Measurements from ENCODE around the gene COL27A1. TPM values are rescaled to one million over a fixed set of nuclear protein-coding genes. Genes with fewer than 3 reads are reported as not detected.
A peak's percentile ranks its signal among the peaks of the same experiment; 100 is the strongest.

Gene COL27A1
- total and polyA plus RNA-seq, 7 donors, result 1.4 to 13.3 (median 4.3) TPM

DNA sequence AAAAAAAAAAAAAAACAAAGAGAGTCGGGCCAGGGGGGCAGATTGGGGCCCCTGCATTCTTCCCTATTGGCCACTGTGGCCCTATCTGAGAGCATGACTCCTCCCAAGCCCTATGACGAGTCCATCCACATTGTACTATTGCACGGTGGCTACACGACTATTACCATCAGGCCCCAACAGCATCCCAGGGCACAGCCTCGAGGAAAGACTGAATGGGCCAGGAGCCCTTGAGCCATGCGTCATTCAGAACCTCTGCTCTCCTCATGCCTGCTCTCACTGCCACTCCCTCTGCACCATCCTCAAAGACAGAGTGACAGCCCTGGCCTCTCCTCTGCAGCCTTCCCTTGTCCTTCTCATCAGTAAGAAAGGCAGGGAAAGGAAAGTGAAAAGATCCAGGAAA lies 147.4 kb downstream of the COL27A1 start:
- H3K36me3 ChIP-seq, result peaks cover 0 to 12% (median 3%) of the 10 kb centered on the region in 4 donors
- intact Hi-C loops (cut with DNase I), result no loop called here
- 73 to 78% methylated on average over 6 of the region's 6 CpGs for WGBS, 2 donors
- peak; percentile 22 for DNase-seq
- H3K27ac ChIP-seq, result no peak overlapping the region
- no peak overlapping the region for H3K4me3 ChIP-seq
- H3K4me1 ChIP-seq, result peaks cover 0 to 6% (median 3%) of the 10 kb centered on the region in 4 donors
- H3K9me3 ChIP-seq, result no peaks in the 10 kb centered on the region
- no peaks in the 10 kb centered on the region for H3K27me3 ChIP-seq
- TF ChIP-seq EP300 (IDR thresholded peaks at IDR 0.05) (no peak), POLR2AphosphoS5 (IDR thresholded peaks at IDR 0.05) (no peak), POLR2A (IDR thresholded peaks at IDR 0.05) (no peak)
- TF ChIP-seq, protein P1, sequence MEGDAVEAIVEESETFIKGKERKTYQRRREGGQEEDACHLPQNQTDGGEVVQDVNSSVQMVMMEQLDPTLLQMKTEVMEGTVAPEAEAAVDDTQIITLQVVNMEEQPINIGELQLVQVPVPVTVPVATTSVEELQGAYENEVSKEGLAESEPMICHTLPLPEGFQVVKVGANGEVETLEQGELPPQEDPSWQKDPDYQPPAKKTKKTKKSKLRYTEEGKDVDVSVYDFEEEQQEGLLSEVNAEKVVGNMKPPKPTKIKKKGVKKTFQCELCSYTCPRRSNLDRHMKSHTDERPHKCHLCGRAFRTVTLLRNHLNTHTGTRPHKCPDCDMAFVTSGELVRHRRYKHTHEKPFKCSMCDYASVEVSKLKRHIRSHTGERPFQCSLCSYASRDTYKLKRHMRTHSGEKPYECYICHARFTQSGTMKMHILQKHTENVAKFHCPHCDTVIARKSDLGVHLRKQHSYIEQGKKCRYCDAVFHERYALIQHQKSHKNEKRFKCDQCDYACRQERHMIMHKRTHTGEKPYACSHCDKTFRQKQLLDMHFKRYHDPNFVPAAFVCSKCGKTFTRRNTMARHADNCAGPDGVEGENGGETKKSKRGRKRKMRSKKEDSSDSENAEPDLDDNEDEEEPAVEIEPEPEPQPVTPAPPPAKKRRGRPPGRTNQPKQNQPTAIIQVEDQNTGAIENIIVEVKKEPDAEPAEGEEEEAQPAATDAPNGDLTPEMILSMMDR (IDR thresholded peaks at IDR 0.05), result no peak

DNA sequence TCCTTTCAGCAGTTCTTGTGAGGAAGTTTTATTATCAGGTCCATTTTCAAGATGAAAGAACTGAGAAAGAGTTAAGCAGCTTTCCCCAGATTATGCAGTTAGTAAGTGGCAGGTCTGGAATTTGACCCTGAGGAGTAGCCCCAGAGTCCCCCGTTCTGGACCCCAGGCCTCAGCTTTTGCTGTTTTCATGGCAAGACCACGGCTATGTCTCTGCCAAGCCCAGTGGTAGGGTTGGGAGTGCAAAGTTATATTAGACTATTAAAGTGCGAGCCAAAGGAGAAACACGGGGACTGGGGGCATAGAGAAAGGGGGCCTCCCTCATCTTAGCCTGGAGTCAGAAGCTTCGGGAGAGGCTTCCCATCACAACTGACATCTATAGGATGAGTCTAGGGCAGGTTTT lies 148.2 kb downstream of the COL27A1 start:
- Histone ChIP-seq H3K4me1 (peaks cover 0 to 6% (median 3%) of the 10 kb centered on the region in 4 donors), H3K36me3 (peaks cover 0 to 8% (median 3%) of the 10 kb centered on the region in 4 donors), H3K27ac (no peak overlapping the region), H3K27me3 (no peaks in the 10 kb centered on the region), H3K9me3 (no peaks in the 10 kb centered on the region), H3K4me3 (no peak overlapping the region)
- TF ChIP-seq POLR2AphosphoS5 (IDR thresholded peaks at IDR 0.05) (no peak), POLR2A (IDR thresholded peaks at IDR 0.05) (no peak), EP300 (IDR thresholded peaks at IDR 0.05) (no peak)
- TF ChIP-seq, protein P1 (IDR thresholded peaks at IDR 0.05), result no peak
- 84 to 85% methylated on average over 5 of the region's 5 CpGs for WGBS, 2 donors
- intact Hi-C loops (cut with DNase I), result no loop called here
- DNase-seq, result no peak

DNA sequence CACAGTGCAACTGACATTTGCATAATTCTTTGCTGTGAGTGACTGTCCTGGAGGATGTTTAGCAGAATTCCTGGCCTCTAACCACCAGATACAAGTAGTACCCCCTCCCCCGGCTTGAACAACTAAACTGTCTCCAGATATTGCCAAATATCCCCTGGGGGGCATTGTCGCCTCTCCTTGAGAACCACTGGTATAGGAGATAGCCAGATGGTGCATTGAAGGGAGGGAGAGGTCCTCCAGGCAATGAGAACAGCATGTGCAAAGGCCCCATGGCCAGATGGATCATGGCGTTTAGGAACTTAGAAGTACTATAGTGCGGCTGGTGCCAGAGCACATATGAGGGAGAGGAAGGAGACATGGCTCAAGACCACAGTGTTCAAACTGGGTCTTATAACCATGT lies 148.6 kb downstream of the COL27A1 start:
- Histone ChIP-seq H3K36me3 (peaks cover 0 to 6% (median 3%) of the 10 kb centered on the region in 4 donors), H3K9me3 (no peaks in the 10 kb centered on the region), H3K27me3 (no peaks in the 10 kb centered on the region), H3K4me3 (no peak overlapping the region), H3K27ac (no peak overlapping the region), H3K4me1 (peaks cover 0 to 6% (median 3%) of the 10 kb centered on the region in 4 donors)
- TF ChIP-seq POLR2AphosphoS5 (IDR thresholded peaks at IDR 0.05) (no peak), POLR2A (IDR thresholded peaks at IDR 0.05) (no peak), EP300 (IDR thresholded peaks at IDR 0.05) (no peak)
- TF ChIP-seq, protein P1 (IDR thresholded peaks at IDR 0.05), result no peak
- intact Hi-C loops (cut with DNase I), result loop anchor here (2.0 kb wide), 1 partner anchor 221 kb away; no protein-coding TSS in a partner anchor
- WGBS, 2 donors, result 94% methylated on average over 4 of the region's 4 CpGs
- no peak for DNase-seq

DNA sequence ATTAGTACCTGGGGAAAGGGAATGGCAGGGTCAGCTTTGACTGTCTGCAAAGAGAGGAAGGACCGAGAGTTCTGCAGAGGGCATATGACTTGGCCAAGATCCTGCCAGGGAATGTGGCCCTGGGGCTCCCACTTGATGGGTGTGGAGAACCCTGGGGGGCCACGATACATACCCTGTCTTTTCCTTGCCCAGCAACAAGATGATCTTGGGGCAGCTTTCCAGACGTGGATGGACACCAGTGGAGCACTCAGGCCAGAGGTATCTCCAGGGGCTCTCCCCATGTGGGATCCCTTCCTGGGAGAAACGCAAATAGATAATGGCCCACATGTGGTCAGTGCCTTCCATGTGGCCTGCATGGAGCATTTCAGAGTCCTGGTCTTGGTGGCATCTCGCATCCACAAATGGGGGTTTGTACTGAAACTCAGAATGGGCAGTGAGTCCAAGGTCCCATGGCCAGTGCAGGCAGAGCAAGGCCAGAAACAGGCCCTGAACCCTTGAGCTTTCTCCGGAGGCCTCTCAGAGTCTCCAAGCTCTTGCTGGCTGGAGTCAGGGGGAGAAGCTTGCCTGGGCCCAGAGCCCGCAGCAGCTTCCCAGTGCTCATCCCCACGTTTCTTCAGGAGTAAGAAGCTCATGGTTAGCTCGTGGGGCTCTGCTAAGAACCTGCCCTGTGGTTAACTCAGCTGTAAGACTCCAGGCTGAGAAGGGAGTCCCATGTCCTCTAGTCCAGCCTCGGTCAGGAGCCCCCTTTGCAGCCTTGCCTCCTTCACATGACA lies 149.3 kb downstream of the COL27A1 start:
- peaks cover 0 to 6% (median 3%) of the 10 kb centered on the region in 4 donors for H3K4me1 ChIP-seq
- no peaks in the 10 kb centered on the region for H3K9me3 ChIP-seq
- 88 to 92% methylated on average over 10 of the region's 10 CpGs for WGBS, 2 donors
- intact Hi-C loops (cut with DNase I), result loop anchor here (2.0 kb wide), 1 partner anchor 222 kb away; no protein-coding TSS in a partner anchor
- no peak for DNase-seq
- no peaks in the 10 kb centered on the region for H3K27me3 ChIP-seq
- TF ChIP-seq POLR2A (IDR thresholded peaks at IDR 0.05) (no peak), EP300 (IDR thresholded peaks at IDR 0.05) (no peak), POLR2AphosphoS5 (IDR thresholded peaks at IDR 0.05) (no peak)
- TF ChIP-seq, protein P1 (IDR thresholded peaks at IDR 0.05), result no peak
- peaks cover 0 to 6% (median 2%) of the 10 kb centered on the region in 4 donors for H3K36me3 ChIP-seq
- no peak overlapping the region for H3K27ac ChIP-seq
- no peak overlapping the region for H3K4me3 ChIP-seq
